ENCODE measurements around the gene ADARB1.

ADARB1 gene

DNA sequence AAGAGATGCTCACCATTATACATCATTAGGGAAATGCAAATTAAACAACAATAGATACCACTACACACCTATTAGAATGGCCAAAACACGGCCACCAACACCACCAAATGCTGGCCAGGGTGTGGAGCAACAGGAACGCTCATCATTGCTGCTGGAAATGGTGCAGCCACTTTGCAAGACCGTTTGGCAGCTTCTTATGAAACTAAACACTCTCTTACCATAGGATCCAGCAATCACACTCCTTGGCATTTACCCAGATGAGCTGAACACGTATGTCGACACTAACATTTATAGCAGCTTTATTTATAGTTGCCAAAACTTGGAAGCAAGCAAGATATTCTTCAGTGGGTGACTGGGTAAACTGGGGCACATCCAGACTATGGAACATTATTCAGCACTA is 28.9 kb upstream of the ADARB1 start:
- Histone ChIP-seq H3K9me3 (ENCODE audit: severe bottlenecking) (peaks cover 9% of the 10 kb centered on the region), H3K4me1 (ENCODE audit: insufficient read depth, poor library complexity, severe bottlenecking) (no peaks in the 10 kb centered on the region), H3K27ac (ENCODE audit: poor library complexity, severe bottlenecking) (no peak overlapping the region), H3K27me3 (ENCODE audit: insufficient read depth, poor library complexity, severe bottlenecking) (no peaks in the 10 kb centered on the region), H3K36me3 (ENCODE audit: low read depth) (no peaks in the 10 kb centered on the region), H3K4me3 (ENCODE audit: severe bottlenecking) (no peak overlapping the region)
- DNase-seq (ENCODE audit: low spot score): no peak
- ATAC-seq (ENCODE audit: low read depth): no peak
- TF ChIP-seq, protein P1, sequence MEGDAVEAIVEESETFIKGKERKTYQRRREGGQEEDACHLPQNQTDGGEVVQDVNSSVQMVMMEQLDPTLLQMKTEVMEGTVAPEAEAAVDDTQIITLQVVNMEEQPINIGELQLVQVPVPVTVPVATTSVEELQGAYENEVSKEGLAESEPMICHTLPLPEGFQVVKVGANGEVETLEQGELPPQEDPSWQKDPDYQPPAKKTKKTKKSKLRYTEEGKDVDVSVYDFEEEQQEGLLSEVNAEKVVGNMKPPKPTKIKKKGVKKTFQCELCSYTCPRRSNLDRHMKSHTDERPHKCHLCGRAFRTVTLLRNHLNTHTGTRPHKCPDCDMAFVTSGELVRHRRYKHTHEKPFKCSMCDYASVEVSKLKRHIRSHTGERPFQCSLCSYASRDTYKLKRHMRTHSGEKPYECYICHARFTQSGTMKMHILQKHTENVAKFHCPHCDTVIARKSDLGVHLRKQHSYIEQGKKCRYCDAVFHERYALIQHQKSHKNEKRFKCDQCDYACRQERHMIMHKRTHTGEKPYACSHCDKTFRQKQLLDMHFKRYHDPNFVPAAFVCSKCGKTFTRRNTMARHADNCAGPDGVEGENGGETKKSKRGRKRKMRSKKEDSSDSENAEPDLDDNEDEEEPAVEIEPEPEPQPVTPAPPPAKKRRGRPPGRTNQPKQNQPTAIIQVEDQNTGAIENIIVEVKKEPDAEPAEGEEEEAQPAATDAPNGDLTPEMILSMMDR (IDR thresholded peaks at IDR 0.05; ENCODE audit: poor library complexity, severe bottlenecking): no peak

DNA sequence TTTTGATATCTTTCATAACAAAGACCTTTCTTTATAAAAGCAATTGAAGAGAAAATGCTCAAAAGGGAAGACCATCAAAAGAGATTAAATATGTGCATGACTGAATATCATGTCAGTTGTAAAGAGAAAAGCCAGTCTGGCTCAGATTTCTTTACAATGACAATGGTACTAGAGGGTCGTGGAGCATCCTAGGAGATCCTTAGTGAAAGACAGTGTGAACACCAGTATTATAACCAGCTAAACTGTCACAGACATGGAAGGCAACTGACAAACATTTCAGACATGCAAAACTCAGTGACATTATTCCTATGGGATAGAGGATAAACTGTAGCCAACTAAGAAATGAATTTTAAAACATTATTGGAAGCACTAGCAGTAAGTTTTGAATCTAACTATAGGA is 27.1 kb upstream of the ADARB1 start:
- Histone ChIP-seq H3K4me1 (ENCODE audit: insufficient read depth, poor library complexity, severe bottlenecking) (no peaks in the 10 kb centered on the region), H3K9me3 (ENCODE audit: severe bottlenecking) (peaks cover 9% of the 10 kb centered on the region), H3K27ac (ENCODE audit: poor library complexity, severe bottlenecking) (no peak overlapping the region), H3K4me3 (ENCODE audit: severe bottlenecking) (no peak overlapping the region), H3K36me3 (ENCODE audit: low read depth) (no peaks in the 10 kb centered on the region), H3K27me3 (ENCODE audit: insufficient read depth, poor library complexity, severe bottlenecking) (no peaks in the 10 kb centered on the region)
- no peak for ATAC-seq (ENCODE audit: low read depth)
- TF ChIP-seq, protein P1 (IDR thresholded peaks at IDR 0.05; ENCODE audit: poor library complexity, severe bottlenecking): no peak
- DNase-seq (ENCODE audit: low spot score): no peak

DNA sequence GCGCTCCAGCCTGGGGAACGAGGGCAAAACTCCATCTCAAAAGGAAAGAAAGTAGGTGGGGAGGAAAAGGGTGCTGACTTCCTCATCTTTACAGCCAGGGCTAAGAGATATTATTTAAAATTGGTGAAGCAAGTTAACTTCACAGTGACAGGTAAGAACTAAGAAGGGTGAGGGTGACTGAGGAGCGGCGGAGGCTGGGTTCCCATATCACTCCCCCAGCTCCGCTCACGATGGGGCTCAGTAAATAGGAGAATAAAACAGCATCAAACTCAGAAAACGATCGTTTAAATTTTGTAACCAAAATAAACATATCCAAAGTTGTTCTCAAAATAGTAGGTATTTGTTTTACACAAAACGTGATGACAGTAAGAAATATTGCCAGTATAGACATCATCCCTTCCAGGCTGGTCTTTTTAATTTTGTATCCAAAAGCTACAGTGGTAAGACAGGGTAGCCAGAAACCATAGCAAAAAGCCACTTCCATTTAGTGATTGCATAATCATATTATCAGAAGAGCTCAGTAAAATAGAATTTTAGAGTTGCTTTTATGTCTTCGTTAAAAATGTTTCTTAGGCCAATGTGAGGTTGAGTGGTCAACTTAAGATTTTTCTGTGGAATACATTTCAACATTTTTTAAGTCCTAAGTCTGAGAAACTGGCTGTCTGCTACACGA is 26.2 kb upstream of the ADARB1 start:
- Histone ChIP-seq H3K9me3 (ENCODE audit: severe bottlenecking) (peaks cover 9% of the 10 kb centered on the region), H3K4me1 (ENCODE audit: insufficient read depth, poor library complexity, severe bottlenecking) (no peaks in the 10 kb centered on the region), H3K4me3 (ENCODE audit: severe bottlenecking) (no peak overlapping the region), H3K36me3 (ENCODE audit: low read depth) (no peaks in the 10 kb centered on the region), H3K27me3 (ENCODE audit: insufficient read depth, poor library complexity, severe bottlenecking) (no peaks in the 10 kb centered on the region), H3K27ac (ENCODE audit: poor library complexity, severe bottlenecking) (no peak overlapping the region)
- TF ChIP-seq, protein P1 (IDR thresholded peaks at IDR 0.05; ENCODE audit: poor library complexity, severe bottlenecking): no peak
- DNase-seq (ENCODE audit: low spot score): no peak
- no peak for ATAC-seq (ENCODE audit: low read depth)

DNA sequence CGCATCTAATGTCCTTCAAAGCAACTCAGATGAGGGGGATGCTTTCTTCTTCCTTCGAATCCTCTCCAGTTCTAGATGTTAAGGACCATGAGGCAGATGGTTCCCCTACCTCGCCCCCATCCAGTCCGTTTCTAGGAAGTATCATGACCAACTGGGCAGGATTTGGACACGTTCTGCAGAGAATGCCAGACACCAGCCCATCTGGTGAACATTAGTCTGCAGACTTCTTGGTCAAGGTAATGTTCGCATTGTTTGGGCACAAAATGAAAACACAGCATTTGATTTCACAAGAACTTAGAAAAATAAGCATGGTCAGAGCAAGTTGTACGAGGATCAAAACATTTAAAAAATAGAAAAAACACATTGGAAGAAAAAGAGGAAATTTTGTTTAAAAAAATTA is 25.4 kb upstream of the ADARB1 start:
- Histone ChIP-seq H3K27ac (ENCODE audit: poor library complexity, severe bottlenecking) (no peak overlapping the region), H3K4me3 (ENCODE audit: severe bottlenecking) (no peak overlapping the region), H3K36me3 (ENCODE audit: low read depth) (no peaks in the 10 kb centered on the region), H3K4me1 (ENCODE audit: insufficient read depth, poor library complexity, severe bottlenecking) (no peaks in the 10 kb centered on the region), H3K9me3 (ENCODE audit: severe bottlenecking) (peaks cover 9% of the 10 kb centered on the region), H3K27me3 (ENCODE audit: insufficient read depth, poor library complexity, severe bottlenecking) (no peaks in the 10 kb centered on the region)
- TF ChIP-seq, protein P1 (IDR thresholded peaks at IDR 0.05; ENCODE audit: poor library complexity, severe bottlenecking): no peak
- ATAC-seq (ENCODE audit: low read depth) (no peak), DNase-seq (ENCODE audit: low spot score) (no peak)

DNA sequence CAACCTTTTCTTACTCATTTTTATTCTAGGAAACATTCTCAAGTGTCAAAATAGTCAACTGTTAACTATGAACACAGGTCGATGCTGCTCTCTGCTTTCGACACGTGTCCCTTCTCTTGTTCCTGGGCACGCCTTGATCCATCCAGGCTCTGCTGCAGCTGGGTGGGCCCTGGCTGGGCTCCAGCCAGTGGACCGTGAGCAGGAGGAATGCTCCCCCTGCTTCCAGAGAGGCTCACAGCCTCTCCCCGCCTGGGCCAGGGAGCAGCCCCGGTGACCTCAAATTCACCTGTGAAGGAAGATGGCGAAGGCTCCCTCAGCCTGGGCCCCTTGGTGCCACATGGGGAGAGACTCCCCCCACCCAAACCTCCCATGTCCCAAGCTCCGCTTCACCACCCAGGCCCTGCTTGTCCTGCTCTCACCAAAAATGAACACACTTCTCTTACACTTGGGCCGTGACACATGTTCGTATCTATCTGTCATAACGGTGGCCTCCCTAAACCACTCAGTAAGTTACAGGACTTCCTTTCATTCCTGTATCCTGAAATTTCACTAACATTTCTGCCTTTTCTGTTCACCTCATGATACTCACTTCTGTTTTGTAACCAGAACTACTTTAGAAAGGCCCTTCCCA is 24.6 kb upstream of the ADARB1 start:
- no peak overlapping the region for H3K27ac ChIP-seq (ENCODE audit: poor library complexity, severe bottlenecking)

More for the DNA sequence above, 24.6 kb upstream of the ADARB1 start:
- H3K4me1 ChIP-seq (ENCODE audit: insufficient read depth, poor library complexity, severe bottlenecking): no peaks in the 10 kb centered on the region
- ATAC-seq (ENCODE audit: low read depth) (no peak), DNase-seq (ENCODE audit: low spot score) (no peak)
- TF ChIP-seq, protein P1 (IDR thresholded peaks at IDR 0.05; ENCODE audit: poor library complexity, severe bottlenecking): no peak
- H3K36me3 ChIP-seq (ENCODE audit: low read depth): no peaks in the 10 kb centered on the region
- H3K9me3 ChIP-seq (ENCODE audit: severe bottlenecking): peaks cover 9% of the 10 kb centered on the region
- H3K27me3 ChIP-seq (ENCODE audit: insufficient read depth, poor library complexity, severe bottlenecking): no peaks in the 10 kb centered on the region
- H3K4me3 ChIP-seq (ENCODE audit: severe bottlenecking): no peak overlapping the region

Data from RWPE2 (cell line).